HG03571 (cell line): Measurements from ENCODE around the gene PDIK1L.

Experiments used
- ATAC-seq: cut with Tn5 transposase; IDR thresholded peaks from one replicate; pipeline ENCODE4 v1.9.1; 2021; ENCODE audit not compliant: unreplicated experiment

PDIK1L gene

GRCh38 chr1:26153966-26154532 lies 42.4 kb downstream of the PDIK1L start:
- ATAC-seq, result no peak

GRCh38 chr1:26154750-26155149 lies 43.1 kb downstream of the PDIK1L start:
- no peak for ATAC-seq

GRCh38 chr1:26155370-26156284 lies 44.0 kb downstream of the PDIK1L start:
- ATAC-seq, result no peak

- ATAC-seq, result no peak
Measured at GRCh38 chr1:26156285-26157038, 44.8 kb downstream of the PDIK1L start.

- ATAC-seq, result no peak
Measured at GRCh38 chr1:26158271-26158907, 46.8 kb downstream of the PDIK1L start.

- ATAC-seq, result no peak
Measured at GRCh38 chr1:26158908-26159742, 47.5 kb downstream of the PDIK1L start, which contains the start of gene FAM110D. FAM110D (plus strand) TSS chr1:26159079; CDS start chr1:26161292, 2,213 bp downstream.

GRCh38 chr1:26159743-26160039 lies 48.1 kb downstream of the PDIK1L start:
- ATAC-seq, result no peak

- ATAC-seq, result no peak
Measured at GRCh38 chr1:26160527-26161414, 49.1 kb downstream of the PDIK1L start.

GRCh38 chr1:26161415-26162219 lies 50.0 kb downstream of the PDIK1L start:
- no peak for ATAC-seq

- no peak for ATAC-seq
Measured at GRCh38 chr1:26162220-26162709, 50.6 kb downstream of the PDIK1L start.

- ATAC-seq, result no peak
Measured at GRCh38 chr1:26163684-26164035, 52.0 kb downstream of the PDIK1L start.

- ATAC-seq, result no peak
Measured at GRCh38 chr1:26164036-26164860, 52.6 kb downstream of the PDIK1L start.

- no peak for ATAC-seq
Measured at GRCh38 chr1:26164861-26165842, 53.5 kb downstream of the PDIK1L start.

GRCh38 chr1:26166719-26167281 lies 55.2 kb downstream of the PDIK1L start:
- ATAC-seq, result no peak

GRCh38 chr1:26168410-26169197 lies 57.0 kb downstream of the PDIK1L start, which contains the start of gene C1orf232:
C1orf232 (minus strand) TSS chr1:26168963; CDS start chr1:26168499, 464 bp downstream.
- no peak for ATAC-seq
